OCI-LY7 (cell line): ENCODE data around the gene BEAN1. TPM values are rescaled to one million over a fixed set of nuclear protein-coding genes. Genes with fewer than 3 reads are reported as not detected.

Experiments used
- BruUV-seq: library from RNA; stranded (reverse); fragments of 400-500 nt; replicated peaks from 2 replicates; lab custom pipeline; 2021; lab: Mats Ljungman, UMichigan
- CTCF ChIA-PET: fragments of 300-600 bp; sonication (Branson Sonifier 250); formaldehyde crosslinking; loops from one replicate; lab custom pipeline; 2022; ENCODE audit warnings: antibody characterized with exemption; ENCODE audit not compliant: unreplicated experiment; lab: Charles Lee
- POLR2A ChIA-PET: fragments of 300-600 bp; sonication (Branson Sonifier 250); formaldehyde crosslinking; loops from one replicate; lab custom pipeline; 2022; ENCODE audit warnings: antibody characterized with exemption; lab: Charles Lee
- DNase-seq: peaks from one replicate; pipeline ENCODE4 v3.0.0-alpha.2; 2015; ENCODE audit warnings: low spot score
- H2AFZ ChIP-seq: fragments of 200-600 bp; sonication (generic), shearing (Covaris generic); 2 replicates; pipeline ENCODE4 v1.6.1; 2014; ENCODE audit warnings: mild to moderate bottlenecking, antibody characterized with exemption, low read length, moderate library complexity
- H3K27ac ChIP-seq: fragments of 200-600 bp; sonication (generic); 2 replicates; pipeline ENCODE4 v1.5.1; 2014; ENCODE audit warnings: mixed run types, low read depth, mild to moderate bottlenecking, moderate library complexity, low read length, inconsistent platforms; ENCODE audit not compliant: poor library complexity, severe bottlenecking
- H3K36me3 ChIP-seq: fragments of 200-600 bp; sonication (generic); 2 replicates; pipeline ENCODE4 v1.6.1; 2014; ENCODE audit warnings: mild to moderate bottlenecking, antibody characterized with exemption, low read length, moderate library complexity, mixed read lengths; ENCODE audit not compliant: insufficient read depth
- H3K4me1 ChIP-seq: fragments of 200-600 bp; sonication (generic); 2 replicates; pipeline ENCODE4 v1.5.1; 2014; ENCODE audit warnings: mild to moderate bottlenecking, low read length; ENCODE audit not compliant: insufficient read depth, poor library complexity, severe bottlenecking
- H3K4me2 ChIP-seq: fragments of 200-600 bp; sonication (generic); 2 replicates; pipeline ENCODE4 v1.6.1; 2014; ENCODE audit warnings: mild to moderate bottlenecking, low read length
- H3K4me3 ChIP-seq: fragments of 200-600 bp; sonication (generic); 2 replicates; pipeline ENCODE4 v1.5.1; 2014; ENCODE audit warnings: mild to moderate bottlenecking, low read depth, low read length; ENCODE audit not compliant: poor library complexity, severe bottlenecking
- H3K79me2 ChIP-seq: fragments of 200-600 bp; sonication (generic); 2 replicates; pipeline ENCODE4 v1.6.1; 2016; ENCODE audit warnings: low read depth, mild to moderate bottlenecking, low read length, moderate library complexity, mixed read lengths; ENCODE audit not compliant: insufficient read depth
- H3K9me2 ChIP-seq: fragments of 200-600 bp; sonication (generic); 2 replicates; pipeline ENCODE4 v1.6.1; 2016; ENCODE audit warnings: mild to moderate bottlenecking, low read length, mixed read lengths; ENCODE audit not compliant: insufficient read depth
- H3K9me3 ChIP-seq: fragments of 200-600 bp; sonication (generic); 2 replicates; pipeline ENCODE4 v1.6.1; 2014; ENCODE audit warnings: mild to moderate bottlenecking, mixed run types, low read length, mixed read lengths
- H4K20me1 ChIP-seq: fragments of 200-600 bp; sonication (generic); 2 replicates; pipeline ENCODE4 v1.6.1; 2014; ENCODE audit warnings: mild to moderate bottlenecking, antibody characterized with exemption, low read length, moderate library complexity, mixed read lengths; ENCODE audit not compliant: insufficient read depth
- EZH2phosphoT487 ChIP-seq: fragments of 200-600 bp; sonication (generic); IDR thresholded peaks from 2 replicates; pipeline ENCODE4 v1.6.1; 2018; ENCODE audit warnings: low read depth, borderline replicate concordance, mild to moderate bottlenecking, mixed run types, antibody characterized with exemption, low read length, moderate library complexity, mixed read lengths
- intact Hi-C: fragments of 100-400 bp; cut with micrococcal nuclease; formaldehyde crosslinking; loops from one replicate; pipeline ENCODE4 v1.10.0; 2022; ENCODE audit not compliant: unreplicated experiment
- total RNA-seq, 2 experiments: library from RNA; depleted of rRNA in 1 of 2; stranded (reverse); fragments of >200 nt in 1 of 2; shearing (Covaris generic) in 1 of 2; gene quantifications; 2 replicates each; pipeline ENCODE4 v1.2.3, GENCODE V29; 2014 to 2022
- TF ChIP-seq, protein P1 (sequence below): fragments of 200-600 bp; sonication (generic); conservative IDR thresholded peaks from 2 replicates; pipeline ENCODE4 v1.5.1; 2014; ENCODE audit warnings: mild to moderate bottlenecking, antibody characterized with exemption, low read length, moderate library complexity, mixed read lengths

BEAN1 gene
- total RNA-seq, 2 experiments from 2014 or later, result 0.13 TPM; not detected in 1

DNA sequence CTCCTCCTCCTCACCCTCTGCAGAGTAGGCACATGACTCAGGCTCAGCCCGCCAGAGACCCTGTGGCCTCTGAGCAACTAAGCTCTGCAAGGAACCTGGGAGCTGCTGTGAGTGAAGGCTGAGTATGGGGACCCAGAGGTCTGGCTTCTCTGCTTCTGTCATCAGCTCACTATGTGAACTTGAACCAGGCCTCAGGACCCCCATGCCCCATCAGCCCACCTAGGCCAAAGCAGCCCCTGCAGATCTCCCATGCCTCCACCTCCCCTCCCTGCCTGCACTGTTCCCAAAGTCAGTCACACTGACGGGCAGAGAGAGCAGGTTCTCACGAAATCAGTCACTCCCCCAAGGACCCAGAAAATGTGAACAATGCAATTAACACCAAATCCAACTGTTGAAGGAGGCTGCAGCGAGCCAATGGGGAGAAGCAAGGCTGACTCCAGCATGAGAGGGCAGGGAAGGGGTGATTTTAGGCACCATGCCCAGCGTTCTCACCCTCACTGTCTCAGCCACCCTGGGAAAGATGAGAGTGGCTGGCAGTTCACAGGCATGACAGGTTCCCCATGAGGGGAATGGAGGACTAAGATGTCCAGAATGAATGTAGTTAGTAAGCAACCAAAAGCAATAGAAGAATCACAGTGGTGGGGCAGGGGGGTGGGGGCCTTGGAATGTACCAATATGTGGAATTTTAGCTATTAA, 60.6 kb downstream of the BEAN1 start:
- Histone ChIP-seq H3K4me2 (no peak overlapping the region), H3K9me2 (no peaks in the 10 kb centered on the region), H3K9me3 (no peaks in the 10 kb centered on the region), H2AFZ (no peak overlapping the region), H4K20me1 (no peaks in the 10 kb centered on the region), H3K36me3 (no peaks in the 10 kb centered on the region), H3K79me2 (no peaks in the 10 kb centered on the region), H3K4me3 (no peak overlapping the region), H3K27ac (no peak overlapping the region), H3K4me1 (no peaks in the 10 kb centered on the region)
- ChIA-PET POLR2A (interaction anchor here (0.7 to 0.9 kb wide), 4 partner anchors 12 to 127 kb away, joined by 3 to 4 read pairs (median 3); no protein-coding TSS in a partner anchor), CTCF (no interaction called here)
- no TSS peak for BruUV-seq
- intact Hi-C loops, result no loop called here
- TF ChIP-seq EZH2phosphoT487, result no peak
- TF ChIP-seq, protein P1, sequence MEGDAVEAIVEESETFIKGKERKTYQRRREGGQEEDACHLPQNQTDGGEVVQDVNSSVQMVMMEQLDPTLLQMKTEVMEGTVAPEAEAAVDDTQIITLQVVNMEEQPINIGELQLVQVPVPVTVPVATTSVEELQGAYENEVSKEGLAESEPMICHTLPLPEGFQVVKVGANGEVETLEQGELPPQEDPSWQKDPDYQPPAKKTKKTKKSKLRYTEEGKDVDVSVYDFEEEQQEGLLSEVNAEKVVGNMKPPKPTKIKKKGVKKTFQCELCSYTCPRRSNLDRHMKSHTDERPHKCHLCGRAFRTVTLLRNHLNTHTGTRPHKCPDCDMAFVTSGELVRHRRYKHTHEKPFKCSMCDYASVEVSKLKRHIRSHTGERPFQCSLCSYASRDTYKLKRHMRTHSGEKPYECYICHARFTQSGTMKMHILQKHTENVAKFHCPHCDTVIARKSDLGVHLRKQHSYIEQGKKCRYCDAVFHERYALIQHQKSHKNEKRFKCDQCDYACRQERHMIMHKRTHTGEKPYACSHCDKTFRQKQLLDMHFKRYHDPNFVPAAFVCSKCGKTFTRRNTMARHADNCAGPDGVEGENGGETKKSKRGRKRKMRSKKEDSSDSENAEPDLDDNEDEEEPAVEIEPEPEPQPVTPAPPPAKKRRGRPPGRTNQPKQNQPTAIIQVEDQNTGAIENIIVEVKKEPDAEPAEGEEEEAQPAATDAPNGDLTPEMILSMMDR, result no peak
- DNase-seq, result no peak

DNA sequence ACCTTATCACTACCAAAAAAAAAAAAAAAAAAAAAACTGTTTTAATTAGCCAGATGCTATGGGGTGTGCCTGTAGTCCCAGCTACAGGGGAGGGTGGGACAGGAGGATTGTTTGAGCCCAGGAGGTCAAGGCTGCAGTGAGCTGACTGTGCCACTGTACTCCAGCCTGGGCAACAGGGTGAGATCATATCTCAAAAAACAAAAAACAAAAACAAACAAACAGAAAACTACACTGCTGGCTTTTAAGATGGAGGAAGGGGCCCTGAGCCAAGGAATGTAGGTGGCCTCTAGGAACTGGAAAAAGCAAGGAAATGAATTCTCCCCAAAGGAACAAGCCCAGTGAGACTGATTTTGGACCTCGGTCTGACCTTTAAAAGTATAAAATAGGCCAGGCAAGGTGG, 61.4 kb downstream of the BEAN1 start:
- no peaks in the 10 kb centered on the region for H3K36me3 ChIP-seq
- no peaks in the 10 kb centered on the region for H3K9me3 ChIP-seq
- intact Hi-C loops, result no loop called here
- no peak for TF ChIP-seq EZH2phosphoT487
- TF ChIP-seq, protein P1, result no peak
- H3K27ac ChIP-seq, result no peak overlapping the region
- H3K4me1 ChIP-seq, result no peaks in the 10 kb centered on the region
- no peak overlapping the region for H3K4me3 ChIP-seq
- ChIA-PET POLR2A (interaction anchor here (0.7 to 0.9 kb wide), 4 partner anchors 12 to 83 kb away, joined by 3 to 4 read pairs (median 3); no protein-coding TSS in a partner anchor), CTCF (no interaction called here)
- H3K9me2 ChIP-seq, result no peaks in the 10 kb centered on the region
- BruUV-seq, result no TSS peak
- H2AFZ ChIP-seq, result no peak overlapping the region
- no peaks in the 10 kb centered on the region for H3K79me2 ChIP-seq
- H3K4me2 ChIP-seq, result no peak overlapping the region
- H4K20me1 ChIP-seq, result no peaks in the 10 kb centered on the region
- DNase-seq, result no peak

DNA sequence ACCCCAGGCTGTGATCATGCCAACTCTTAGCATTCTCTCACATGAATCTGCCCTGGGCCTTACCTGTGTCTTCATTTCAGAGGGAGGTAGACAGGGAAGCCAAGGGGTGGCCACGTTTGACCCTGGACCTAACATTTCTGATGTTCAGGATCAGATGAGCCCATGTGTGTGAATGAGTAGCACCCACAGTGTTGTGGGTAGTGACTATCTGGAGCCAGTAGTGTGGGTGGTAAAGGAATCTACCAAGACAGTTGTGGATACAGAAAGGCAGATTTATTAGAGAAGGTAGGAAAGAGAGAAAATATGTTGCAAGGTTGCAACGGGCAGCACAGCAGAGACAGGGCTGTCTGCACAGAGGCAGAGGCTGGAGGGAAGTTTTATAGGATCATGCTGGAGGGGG, 62.3 kb downstream of the BEAN1 start:
- Histone ChIP-seq H3K4me3 (no peak overlapping the region), H2AFZ (no peak overlapping the region), H3K36me3 (no peaks in the 10 kb centered on the region), H3K79me2 (no peaks in the 10 kb centered on the region), H4K20me1 (no peaks in the 10 kb centered on the region), H3K4me2 (no peak overlapping the region), H3K27ac (no peak overlapping the region), H3K9me3 (no peaks in the 10 kb centered on the region), H3K4me1 (no peaks in the 10 kb centered on the region), H3K9me2 (no peaks in the 10 kb centered on the region)
- ChIA-PET POLR2A (interaction anchor here (0.8 kb wide), 1 partner anchor 35 kb away, joined by 3 read pairs; no protein-coding TSS in a partner anchor), CTCF (no interaction called here)
- intact Hi-C loops, result no loop called here
- no peak for DNase-seq
- no TSS peak for BruUV-seq
- no peak for TF ChIP-seq EZH2phosphoT487
- TF ChIP-seq, protein P1, result no peak
